SK-N-SH treated with all-trans-retinoic acid at 6 μM for 48 hours (cell line): ENCODE results near the gene ARHGAP25.

Source experiments
- ATAC-seq: fragments of 200-7000 bp; cut with Tn5 transposase; 3 replicates; pipeline ENCODE4 v1.9.1; 2020; ENCODE audit warnings: mild to moderate bottlenecking, moderate library complexity
- ARNTL ChIP-seq: fragments of 450-650 bp; formaldehyde crosslinking; IDR thresholded peaks from 2 replicates; pipeline ENCODE4 v1.5.0; 2020; ENCODE audit warnings: low read depth, mild to moderate bottlenecking, moderate library complexity, borderline replicate concordance
- BACH2 ChIP-seq: fragments of 250-450 bp; sonication (Bioruptor Pico); IDR thresholded peaks from 2 replicates; pipeline ENCODE4 v1.9.0; 2021; ENCODE audit warnings: mild to moderate bottlenecking, borderline replicate concordance
- CSDC2 ChIP-seq: fragments of 250-450 bp; sonication (Bioruptor Pico); IDR thresholded peaks from 2 replicates; pipeline ENCODE4 v1.5.0; 2020; ENCODE audit warnings: mild to moderate bottlenecking, moderate library complexity
- GLIS3 ChIP-seq: fragments of 250-450 bp; sonication (Bioruptor Pico); IDR thresholded peaks from 2 replicates; pipeline ENCODE4 v1.5.0; 2020; ENCODE audit warnings: mild to moderate bottlenecking, moderate library complexity
- ISL1 ChIP-seq: fragments of 250-450 bp; sonication (Bioruptor Pico); IDR thresholded peaks from 2 replicates; pipeline ENCODE4 v2.1.2; 2022; ENCODE audit warnings: mild to moderate bottlenecking, moderate library complexity
- PPARA ChIP-seq: fragments of 250-450 bp; sonication (Bioruptor Pico); IDR thresholded peaks from 2 replicates; pipeline ENCODE4 v1.5.0; 2020; ENCODE audit warnings: mild to moderate bottlenecking, borderline replicate concordance
- RARB ChIP-seq: fragments of 250-450 bp; sonication (Bioruptor Pico); IDR thresholded peaks from 2 replicates; pipeline ENCODE4 v1.8.0; 2021; ENCODE audit warnings: mild to moderate bottlenecking, moderate library complexity
- SNAI2 ChIP-seq: fragments of 250-450 bp; sonication (Bioruptor Pico); IDR thresholded peaks from 2 replicates; pipeline ENCODE4 v1.5.0; 2020; ENCODE audit warnings: mild to moderate bottlenecking, moderate library complexity
- TCF4 ChIP-seq: fragments of 250-450 bp; sonication (Bioruptor Pico); IDR thresholded peaks from 2 replicates; pipeline ENCODE4 v1.8.0; 2021; ENCODE audit warnings: mild to moderate bottlenecking, moderate library complexity, borderline replicate concordance
- TOX ChIP-seq: fragments of 250-450 bp; sonication (Bioruptor Pico); IDR thresholded peaks from 2 replicates; pipeline ENCODE4 v1.8.0; 2021; ENCODE audit warnings: mild to moderate bottlenecking, moderate library complexity, borderline replicate concordance
- ZC3H10 ChIP-seq: fragments of 250-450 bp; sonication (Bioruptor Pico); IDR thresholded peaks from 2 replicates; pipeline ENCODE4 v1.5.1; 2021; ENCODE audit warnings: mild to moderate bottlenecking, moderate library complexity
- ZFP3 ChIP-seq: fragments of 250-450 bp; sonication (Bioruptor Pico); IDR thresholded peaks from 2 replicates; pipeline ENCODE4 v1.5.0; 2020; ENCODE audit warnings: mild to moderate bottlenecking, moderate library complexity
- ZFP30 ChIP-seq: fragments of 450-650 bp; formaldehyde crosslinking; IDR thresholded peaks from 2 replicates; pipeline ENCODE4 v1.5.0; 2022; ENCODE audit warnings: mild to moderate bottlenecking, moderate library complexity
- ZNF565 ChIP-seq: fragments of 450-650 bp; formaldehyde crosslinking; conservative IDR thresholded peaks from 2 replicates; pipeline ENCODE4 v1.5.0; 2020; ENCODE audit warnings: low read depth, mild to moderate bottlenecking, moderate library complexity
- ZNF70 ChIP-seq: fragments of 450-650 bp; formaldehyde crosslinking; IDR thresholded peaks from 2 replicates; pipeline ENCODE4 v1.5.0; 2020; ENCODE audit warnings: mild to moderate bottlenecking, moderate library complexity
- ZNF8 ChIP-seq: fragments of 450-650 bp; formaldehyde crosslinking; IDR thresholded peaks from 2 replicates; pipeline ENCODE4 v1.5.0; 2020; ENCODE audit warnings: mild to moderate bottlenecking, moderate library complexity
- TF ChIP-seq, protein P1 (sequence below): fragments of 250-450 bp; sonication (Bioruptor Pico); IDR thresholded peaks from 2 replicates; pipeline ENCODE4 v1.5.1; 2020; ENCODE audit warnings: low read depth, mild to moderate bottlenecking, moderate library complexity
- TF ChIP-seq, protein P2 (sequence below): fragments of 250-450 bp; sonication (Bioruptor Pico); IDR thresholded peaks from 2 replicates; pipeline ENCODE4 v1.5.1; 2021; ENCODE audit warnings: mild to moderate bottlenecking, moderate library complexity
- TF ChIP-seq, protein P3 (sequence below): fragments of 250-450 bp; sonication (Bioruptor Pico); IDR thresholded peaks from 2 replicates; pipeline ENCODE4 v1.5.0; 2020; ENCODE audit warnings: mild to moderate bottlenecking, moderate library complexity
- TF ChIP-seq, protein P4 (sequence below): fragments of 250-450 bp; sonication (Bioruptor Pico); IDR thresholded peaks from 2 replicates; pipeline ENCODE4 v1.8.0; 2021; ENCODE audit warnings: low read depth, mild to moderate bottlenecking, moderate library complexity, borderline replicate concordance

Gene ARHGAP25

DNA sequence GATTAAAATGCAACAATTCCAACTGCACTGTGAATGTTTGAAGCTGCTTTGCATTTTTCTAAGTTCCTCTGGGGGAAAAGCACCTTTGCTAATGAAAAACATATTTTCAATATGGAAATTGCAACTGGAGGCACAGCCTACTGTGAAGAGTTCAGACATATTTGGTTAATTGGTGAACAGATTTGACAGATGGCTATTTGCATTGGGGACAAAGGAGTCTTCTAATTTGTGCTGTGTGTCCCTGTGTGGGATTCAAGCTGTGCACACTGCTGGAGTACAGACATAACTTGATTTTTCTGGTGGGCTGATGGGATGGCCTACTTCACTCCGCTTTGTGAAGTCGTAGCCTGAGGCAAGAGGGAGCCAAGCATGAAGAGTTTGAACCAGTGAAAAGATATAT, 40.7 kb upstream of the ARHGAP25 start:
- ATAC-seq, result no peak
- TF ChIP-seq CSDC2, result no peak

DNA sequence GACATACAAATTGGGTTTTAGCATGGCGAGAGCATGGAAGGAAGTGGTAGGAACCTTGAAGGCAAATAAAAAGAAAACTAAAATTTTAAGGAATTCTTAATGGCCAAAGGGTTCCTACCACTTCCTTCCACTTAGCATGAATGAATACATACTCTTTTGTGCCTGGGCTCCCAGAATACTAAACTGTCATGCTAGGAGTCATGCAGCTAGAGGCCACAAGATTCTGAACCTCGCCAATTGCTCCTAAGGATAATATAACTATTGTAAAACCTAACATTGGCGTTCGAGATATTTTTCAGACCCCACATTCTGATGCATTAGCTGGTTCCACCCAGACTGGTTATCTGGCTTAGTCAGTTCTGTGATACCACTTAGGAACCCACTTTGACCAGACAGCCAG, 38.6 kb upstream of the ARHGAP25 start:
- ATAC-seq, result no peak
- TF ChIP-seq RARB, result no peak
- no peak for TF ChIP-seq ISL1 (CRISPR knock-in tag)
- no peak for TF ChIP-seq ZNF70 (CRISPR knock-in tag)
- no peak for TF ChIP-seq PPARA
- TF ChIP-seq TCF4 (CRISPR knock-in tag), result no peak
- no peak for TF ChIP-seq TOX
- TF ChIP-seq ZNF565 (CRISPR knock-in tag), result no peak
- TF ChIP-seq, protein P1, sequence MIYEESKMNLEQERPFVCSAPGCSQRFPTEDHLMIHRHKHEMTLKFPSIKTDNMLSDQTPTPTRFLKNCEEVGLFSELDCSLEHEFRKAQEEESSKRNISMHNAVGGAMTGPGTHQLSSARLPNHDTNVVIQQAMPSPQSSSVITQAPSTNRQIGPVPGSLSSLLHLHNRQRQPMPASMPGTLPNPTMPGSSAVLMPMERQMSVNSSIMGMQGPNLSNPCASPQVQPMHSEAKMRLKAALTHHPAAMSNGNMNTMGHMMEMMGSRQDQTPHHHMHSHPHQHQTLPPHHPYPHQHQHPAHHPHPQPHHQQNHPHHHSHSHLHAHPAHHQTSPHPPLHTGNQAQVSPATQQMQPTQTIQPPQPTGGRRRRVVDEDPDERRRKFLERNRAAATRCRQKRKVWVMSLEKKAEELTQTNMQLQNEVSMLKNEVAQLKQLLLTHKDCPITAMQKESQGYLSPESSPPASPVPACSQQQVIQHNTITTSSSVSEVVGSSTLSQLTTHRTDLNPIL (CRISPR knock-in tag), result no peak
- TF ChIP-seq ZFP30 (CRISPR knock-in tag), result no peak
- no peak for TF ChIP-seq CSDC2
- TF ChIP-seq ZNF8 (CRISPR knock-in tag), result no peak
- TF ChIP-seq, protein P2, sequence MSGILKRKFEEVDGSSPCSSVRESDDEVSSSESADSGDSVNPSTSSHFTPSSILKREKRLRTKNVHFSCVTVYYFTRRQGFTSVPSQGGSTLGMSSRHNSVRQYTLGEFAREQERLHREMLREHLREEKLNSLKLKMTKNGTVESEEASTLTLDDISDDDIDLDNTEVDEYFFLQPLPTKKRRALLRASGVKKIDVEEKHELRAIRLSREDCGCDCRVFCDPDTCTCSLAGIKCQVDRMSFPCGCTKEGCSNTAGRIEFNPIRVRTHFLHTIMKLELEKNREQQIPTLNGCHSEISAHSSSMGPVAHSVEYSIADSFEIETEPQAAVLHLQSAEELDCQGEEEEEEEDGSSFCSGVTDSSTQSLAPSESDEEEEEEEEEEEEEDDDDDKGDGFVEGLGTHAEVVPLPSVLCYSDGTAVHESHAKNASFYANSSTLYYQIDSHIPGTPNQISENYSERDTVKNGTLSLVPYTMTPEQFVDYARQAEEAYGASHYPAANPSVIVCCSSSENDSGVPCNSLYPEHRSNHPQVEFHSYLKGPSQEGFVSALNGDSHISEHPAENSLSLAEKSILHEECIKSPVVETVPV, result no peak
- TF ChIP-seq, protein P3, sequence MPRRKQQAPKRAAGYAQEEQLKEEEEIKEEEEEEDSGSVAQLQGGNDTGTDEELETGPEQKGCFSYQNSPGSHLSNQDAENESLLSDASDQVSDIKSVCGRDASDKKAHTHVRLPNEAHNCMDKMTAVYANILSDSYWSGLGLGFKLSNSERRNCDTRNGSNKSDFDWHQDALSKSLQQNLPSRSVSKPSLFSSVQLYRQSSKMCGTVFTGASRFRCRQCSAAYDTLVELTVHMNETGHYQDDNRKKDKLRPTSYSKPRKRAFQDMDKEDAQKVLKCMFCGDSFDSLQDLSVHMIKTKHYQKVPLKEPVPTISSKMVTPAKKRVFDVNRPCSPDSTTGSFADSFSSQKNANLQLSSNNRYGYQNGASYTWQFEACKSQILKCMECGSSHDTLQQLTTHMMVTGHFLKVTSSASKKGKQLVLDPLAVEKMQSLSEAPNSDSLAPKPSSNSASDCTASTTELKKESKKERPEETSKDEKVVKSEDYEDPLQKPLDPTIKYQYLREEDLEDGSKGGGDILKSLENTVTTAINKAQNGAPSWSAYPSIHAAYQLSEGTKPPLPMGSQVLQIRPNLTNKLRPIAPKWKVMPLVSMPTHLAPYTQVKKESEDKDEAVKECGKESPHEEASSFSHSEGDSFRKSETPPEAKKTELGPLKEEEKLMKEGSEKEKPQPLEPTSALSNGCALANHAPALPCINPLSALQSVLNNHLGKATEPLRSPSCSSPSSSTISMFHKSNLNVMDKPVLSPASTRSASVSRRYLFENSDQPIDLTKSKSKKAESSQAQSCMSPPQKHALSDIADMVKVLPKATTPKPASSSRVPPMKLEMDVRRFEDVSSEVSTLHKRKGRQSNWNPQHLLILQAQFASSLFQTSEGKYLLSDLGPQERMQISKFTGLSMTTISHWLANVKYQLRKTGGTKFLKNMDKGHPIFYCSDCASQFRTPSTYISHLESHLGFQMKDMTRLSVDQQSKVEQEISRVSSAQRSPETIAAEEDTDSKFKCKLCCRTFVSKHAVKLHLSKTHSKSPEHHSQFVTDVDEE, result no peak
- no peak for TF ChIP-seq BACH2 (CRISPR knock-in tag)

DNA sequence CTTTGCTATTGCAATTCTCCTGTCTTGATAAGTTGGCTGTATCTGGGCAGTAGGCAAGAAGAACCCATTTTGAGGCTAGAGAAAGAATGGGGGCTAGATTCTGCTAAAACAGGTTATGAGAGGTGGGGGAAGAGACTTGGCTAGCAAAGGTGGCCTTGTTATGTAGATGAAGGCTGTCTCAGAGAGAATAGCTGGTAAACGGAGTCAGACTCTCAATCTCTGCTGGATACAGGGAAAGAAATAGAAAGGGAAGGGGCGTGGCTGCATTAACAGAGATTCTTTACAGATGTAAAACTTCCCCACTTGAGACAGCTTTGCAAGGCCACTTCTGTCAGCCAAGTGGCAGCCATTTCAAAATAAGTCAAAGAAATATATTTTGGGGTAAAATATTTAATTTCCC, 38.1 kb upstream of the ARHGAP25 start:
- ATAC-seq, result no peak
- TF ChIP-seq ZNF70 (CRISPR knock-in tag) (no peak), CSDC2 (no peak), BACH2 (CRISPR knock-in tag) (no peak), ISL1 (CRISPR knock-in tag) (no peak), ZNF8 (CRISPR knock-in tag) (no peak), ZC3H10 (no peak), SNAI2 (CRISPR knock-in tag) (no peak), ZNF565 (CRISPR knock-in tag) (no peak), GLIS3 (CRISPR knock-in tag) (no peak), ARNTL (CRISPR knock-in tag) (no peak), TCF4 (CRISPR knock-in tag) (no peak), PPARA (no peak), ZFP3 (no peak), ZFP30 (CRISPR knock-in tag) (no peak)
- TF ChIP-seq, protein P4, sequence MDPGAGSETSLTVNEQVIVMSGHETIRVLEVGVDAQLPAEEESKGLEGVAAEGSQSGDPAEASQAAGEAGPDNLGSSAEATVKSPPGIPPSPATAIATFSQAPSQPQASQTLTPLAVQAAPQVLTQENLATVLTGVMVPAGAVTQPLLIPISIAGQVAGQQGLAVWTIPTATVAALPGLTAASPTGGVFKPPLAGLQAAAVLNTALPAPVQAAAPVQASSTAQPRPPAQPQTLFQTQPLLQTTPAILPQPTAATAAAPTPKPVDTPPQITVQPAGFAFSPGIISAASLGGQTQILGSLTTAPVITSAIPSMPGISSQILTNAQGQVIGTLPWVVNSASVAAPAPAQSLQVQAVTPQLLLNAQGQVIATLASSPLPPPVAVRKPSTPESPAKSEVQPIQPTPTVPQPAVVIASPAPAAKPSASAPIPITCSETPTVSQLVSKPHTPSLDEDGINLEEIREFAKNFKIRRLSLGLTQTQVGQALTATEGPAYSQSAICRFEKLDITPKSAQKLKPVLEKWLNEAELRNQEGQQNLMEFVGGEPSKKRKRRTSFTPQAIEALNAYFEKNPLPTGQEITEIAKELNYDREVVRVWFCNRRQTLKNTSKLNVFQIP (CRISPR knock-in tag), result no peak
- TF ChIP-seq, protein P1 (CRISPR knock-in tag), result no peak
- TF ChIP-seq, protein P3, result no peak
